HG03039 (cell line): Measurements from ENCODE around the gene ZBTB20.

Experiments used
- ATAC-seq: cut with Tn5 transposase; IDR thresholded peaks from one replicate; pipeline ENCODE4 v1.9.1; 2021; ENCODE audit warnings: mild to moderate bottlenecking, moderate library complexity; ENCODE audit not compliant: unreplicated experiment

Gene ZBTB20

GRCh38 chr3:114454551-114455251 is 692.4 kb downstream of the ZBTB20 start:
- no peak for ATAC-seq

- no peak for ATAC-seq
These were observed 693.7 kb downstream of the ZBTB20 start for GRCh38 chr3:114453361-114453780.

- no peak for ATAC-seq
These were observed 694.2 kb downstream of the ZBTB20 start for GRCh38 chr3:114452937-114453336.

GRCh38 chr3:114452256-114452655 is 694.8 kb downstream of the ZBTB20 start:
- no peak for ATAC-seq

GRCh38 chr3:114451561-114452018 is 695.5 kb downstream of the ZBTB20 start:
- no peak for ATAC-seq

- no peak for ATAC-seq
These were observed 696.0 kb downstream of the ZBTB20 start for GRCh38 chr3:114451051-114451451.

GRCh38 chr3:114450008-114450596 is 697.0 kb downstream of the ZBTB20 start:
- no peak for ATAC-seq

- ATAC-seq = peak; percentile 29
These were observed 697.6 kb downstream of the ZBTB20 start for GRCh38 chr3:114449271-114450007.

GRCh38 chr3:114447950-114448479 is 699.1 kb downstream of the ZBTB20 start:
- no peak for ATAC-seq

GRCh38 chr3:114447545-114447944 is 699.5 kb downstream of the ZBTB20 start:
- no peak for ATAC-seq

- ATAC-seq = no peak
These were observed 700.5 kb downstream of the ZBTB20 start for GRCh38 chr3:114446600-114446999.

- ATAC-seq = no peak
These were observed 701.9 kb downstream of the ZBTB20 start for GRCh38 chr3:114445233-114445632.

- ATAC-seq = no peak
These were observed 702.9 kb downstream of the ZBTB20 start for GRCh38 chr3:114444216-114444615.

GRCh38 chr3:114442246-114442645 is 704.8 kb downstream of the ZBTB20 start:
- no peak for ATAC-seq

GRCh38 chr3:114441386-114441785 is 705.7 kb downstream of the ZBTB20 start:
- ATAC-seq = no peak

- ATAC-seq = no peak
These were observed 706.4 kb downstream of the ZBTB20 start for GRCh38 chr3:114440700-114441099.

GRCh38 chr3:114439284-114439683 is 707.8 kb downstream of the ZBTB20 start:
- no peak for ATAC-seq

- ATAC-seq = no peak
These were observed 709.2 kb downstream of the ZBTB20 start for GRCh38 chr3:114437897-114438296.

GRCh38 chr3:114436182-114436581 is 710.9 kb downstream of the ZBTB20 start:
- no peak for ATAC-seq

- no peak for ATAC-seq
These were observed 711.5 kb downstream of the ZBTB20 start for GRCh38 chr3:114435386-114436115.

GRCh38 chr3:114432310-114432709 is 714.8 kb downstream of the ZBTB20 start:
- ATAC-seq = no peak
